DND-41 (cell line): ENCODE measurements around the gene MCCD1.
"Not testable (repeated sequence)": the region's sequence is repeated elsewhere in the genome, so short reads cannot be mapped to it uniquely, and the experiment has no call there.

Experiments used
- EZH2 ChIP-seq: IDR thresholded peaks from 3 replicates; pipeline ENCODE4 v1.6.1; 2012; ENCODE audit warnings: borderline replicate concordance, low read depth, mild to moderate bottlenecking, moderate library complexity, low read length, inconsistent platforms; ENCODE audit not compliant: severe bottlenecking
- TF ChIP-seq, protein P1 (sequence below): IDR thresholded peaks from 2 replicates; pipeline ENCODE4 v1.5.1; 2012; ENCODE audit warnings: borderline replicate concordance, low read length, moderate library complexity, mild to moderate bottlenecking; ENCODE audit not compliant: poor library complexity, severe bottlenecking; ENCODE audit errors: extremely low read depth

DNA sequence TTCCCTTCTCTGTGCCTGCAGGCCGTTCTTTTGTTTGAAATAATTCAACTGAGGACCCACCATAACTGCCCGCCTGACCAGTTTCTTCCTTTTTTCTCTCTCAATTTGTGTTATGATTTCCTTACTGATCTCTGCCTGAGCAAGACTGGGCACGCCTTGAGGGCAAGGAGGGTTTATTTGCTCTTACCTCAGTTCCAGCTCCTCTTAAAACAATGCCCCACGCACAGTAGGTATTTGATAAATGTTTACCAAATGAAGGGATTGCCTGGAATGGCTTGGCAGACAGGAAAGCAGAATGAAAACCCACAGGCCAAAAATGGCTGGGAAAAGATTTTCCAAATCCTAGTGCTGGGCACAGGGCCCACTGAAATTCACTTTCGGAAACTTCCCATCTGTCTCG lies 41.1 kb upstream of the MCCD1 start:
- TF ChIP-seq, protein P1, sequence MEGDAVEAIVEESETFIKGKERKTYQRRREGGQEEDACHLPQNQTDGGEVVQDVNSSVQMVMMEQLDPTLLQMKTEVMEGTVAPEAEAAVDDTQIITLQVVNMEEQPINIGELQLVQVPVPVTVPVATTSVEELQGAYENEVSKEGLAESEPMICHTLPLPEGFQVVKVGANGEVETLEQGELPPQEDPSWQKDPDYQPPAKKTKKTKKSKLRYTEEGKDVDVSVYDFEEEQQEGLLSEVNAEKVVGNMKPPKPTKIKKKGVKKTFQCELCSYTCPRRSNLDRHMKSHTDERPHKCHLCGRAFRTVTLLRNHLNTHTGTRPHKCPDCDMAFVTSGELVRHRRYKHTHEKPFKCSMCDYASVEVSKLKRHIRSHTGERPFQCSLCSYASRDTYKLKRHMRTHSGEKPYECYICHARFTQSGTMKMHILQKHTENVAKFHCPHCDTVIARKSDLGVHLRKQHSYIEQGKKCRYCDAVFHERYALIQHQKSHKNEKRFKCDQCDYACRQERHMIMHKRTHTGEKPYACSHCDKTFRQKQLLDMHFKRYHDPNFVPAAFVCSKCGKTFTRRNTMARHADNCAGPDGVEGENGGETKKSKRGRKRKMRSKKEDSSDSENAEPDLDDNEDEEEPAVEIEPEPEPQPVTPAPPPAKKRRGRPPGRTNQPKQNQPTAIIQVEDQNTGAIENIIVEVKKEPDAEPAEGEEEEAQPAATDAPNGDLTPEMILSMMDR: not testable (repeated sequence)
- TF ChIP-seq EZH2: not testable (repeated sequence)
